ENCODE results near the gene HIC1.
A peak's percentile ranks its signal among the peaks of the same experiment; 100 is the strongest.

The HIC1 gene

GRCh38 chr17:2030779-2031163 is 24.1 kb upstream of the HIC1 start:
- H3K4ac ChIP-seq (ENCODE audit: low read depth in 1 of 2, low read length in 2 of 2): peak overlapping the region in 1 of 2 experiments; percentile 56
- no peak overlapping the region for H4K91ac ChIP-seq (ENCODE audit: low read length)
- no peak overlapping the region for H2AFZ ChIP-seq (ENCODE audit: low read depth, low read length)
- H2BK12ac ChIP-seq (ENCODE audit: low read length in 2 of 2): peak overlapping the region in 1 of 2 experiments; percentile 61
- H2AK5ac ChIP-seq (ENCODE audit: low read length, severe bottlenecking): peak overlapping the region; percentile 32
- no peak overlapping the region for H2BK5ac ChIP-seq (ENCODE audit: low read depth, low read length, poor library complexity, severe bottlenecking)
- no peaks in the 10 kb centered on the region for H3K9me3 ChIP-seq (ENCODE audit: control insufficient read depth, low read length)
- H3K36me3 ChIP-seq (ENCODE audit: control insufficient read depth in 1 of 2, insufficient read depth in 2 of 2, low read depth in 1 of 2, low read length in 2 of 2): peaks cover 13 to 14% of the 10 kb centered on the region in 2 experiments
- peaks cover 25% of the 10 kb centered on the region for H3K79me1 ChIP-seq (replicated peaks; ENCODE audit: low read length, poor library complexity, severe bottlenecking)
- no peak overlapping the region for H3K27ac ChIP-seq (ENCODE audit: low read length, poor library complexity, severe bottlenecking)
- H2BK120ac ChIP-seq (ENCODE audit: low read depth, low read length): no peak overlapping the region
- WGBS: 33% methylated on average over 10 of the region's 10 CpGs
- no peak overlapping the region for H2BK15ac ChIP-seq (ENCODE audit: low read depth, poor library complexity, severe bottlenecking)
- H3K23ac ChIP-seq (ENCODE audit: low read length in 2 of 2): no peak overlapping the region
- peaks cover 19 to 26% of the 10 kb centered on the region in 2 experiments for H3K27me3 ChIP-seq (ENCODE audit: control insufficient read depth in 1 of 2, insufficient read depth in 1 of 2, low read length in 2 of 2)
- peak overlapping the region; percentile 69 for H3K4me2 ChIP-seq (ENCODE audit: low read length, poor library complexity, severe bottlenecking)
- peaks cover 34% of the 10 kb centered on the region for H3K4me1 ChIP-seq (ENCODE audit: control insufficient read depth, insufficient read depth, low read depth, low read length)
- H3K9ac ChIP-seq (ENCODE audit: low read length): peak overlapping the region; percentile 90
- peak overlapping the region; percentile 17 to 91 for H3K4me3 ChIP-seq (ENCODE audit: insufficient read depth in 1 of 2, low read depth in 1 of 2, low read length in 2 of 2)
- H3K18ac ChIP-seq (ENCODE audit: low read depth in 1 of 2, low read length in 2 of 2): peak overlapping the region in 1 of 2 experiments; percentile 44
- H3K14ac ChIP-seq (ENCODE audit: low read length in 2 of 2): no peak overlapping the region
- H4K8ac ChIP-seq (ENCODE audit: low read length): peak overlapping the region; percentile 19
- no peak for DNase-seq

GRCh38 chr17:2033153-2033552 is 21.8 kb upstream of the HIC1 start:
- no peak for DNase-seq
- no peak overlapping the region for H3K4ac ChIP-seq (ENCODE audit: low read depth in 1 of 2, low read length in 2 of 2)
- no peaks in the 10 kb centered on the region for H3K9me3 ChIP-seq (ENCODE audit: control insufficient read depth, low read length)
- peaks cover 26% of the 10 kb centered on the region for H3K79me1 ChIP-seq (replicated peaks; ENCODE audit: low read length, poor library complexity, severe bottlenecking)
- H3K27me3 ChIP-seq (ENCODE audit: control insufficient read depth in 1 of 2, insufficient read depth in 1 of 2, low read length in 2 of 2): peaks cover 8 to 9% of the 10 kb centered on the region in 2 experiments
- no peak overlapping the region for H3K14ac ChIP-seq (ENCODE audit: low read length in 2 of 2)
- no peak overlapping the region for H3K23ac ChIP-seq (ENCODE audit: low read length in 2 of 2)
- no peak overlapping the region for H4K91ac ChIP-seq (ENCODE audit: low read length)
- no peak overlapping the region for H4K8ac ChIP-seq (ENCODE audit: low read length)
- no peak overlapping the region for H2AFZ ChIP-seq (ENCODE audit: low read depth, low read length)
- H3K4me3 ChIP-seq (ENCODE audit: insufficient read depth in 1 of 2, low read depth in 1 of 2, low read length in 2 of 2): no peak overlapping the region
- no peak overlapping the region for H2BK15ac ChIP-seq (ENCODE audit: low read depth, poor library complexity, severe bottlenecking)
- no peak overlapping the region for H2BK5ac ChIP-seq (ENCODE audit: low read depth, low read length, poor library complexity, severe bottlenecking)
- no peak overlapping the region for H2BK120ac ChIP-seq (ENCODE audit: low read depth, low read length)
- no peak overlapping the region for H3K18ac ChIP-seq (ENCODE audit: low read depth in 1 of 2, low read length in 2 of 2)
- WGBS: 92% methylated on average over 7 of the region's 7 CpGs
- no peak overlapping the region for H3K27ac ChIP-seq (ENCODE audit: low read length, poor library complexity, severe bottlenecking)
- H3K36me3 ChIP-seq (ENCODE audit: control insufficient read depth in 1 of 2, insufficient read depth in 2 of 2, low read depth in 1 of 2, low read length in 2 of 2): peaks cover 35 to 37% of the 10 kb centered on the region in 2 experiments
- no peak overlapping the region for H3K9ac ChIP-seq (ENCODE audit: low read length)
- H3K4me2 ChIP-seq (ENCODE audit: low read length, poor library complexity, severe bottlenecking): no peak overlapping the region
- no peak overlapping the region for H2AK5ac ChIP-seq (ENCODE audit: low read length, severe bottlenecking)
- H2BK12ac ChIP-seq (ENCODE audit: low read length in 2 of 2): no peak overlapping the region
- peaks cover 33% of the 10 kb centered on the region for H3K4me1 ChIP-seq (ENCODE audit: control insufficient read depth, insufficient read depth, low read depth, low read length)

GRCh38 chr17:2034157-2034556 is 20.7 kb upstream of the HIC1 start:
- Histone ChIP-seq H2BK120ac (ENCODE audit: low read depth, low read length) (no peak overlapping the region), H3K23ac (ENCODE audit: low read length in 2 of 2) (no peak overlapping the region), H3K4ac (ENCODE audit: low read depth in 1 of 2, low read length in 2 of 2) (no peak overlapping the region), H2BK12ac (ENCODE audit: low read length in 2 of 2) (no peak overlapping the region), H4K8ac (ENCODE audit: low read length) (no peak overlapping the region), H3K4me1 (ENCODE audit: control insufficient read depth, insufficient read depth, low read depth, low read length) (peaks cover 27% of the 10 kb centered on the region), H3K36me3 (ENCODE audit: control insufficient read depth in 1 of 2, insufficient read depth in 2 of 2, low read depth in 1 of 2, low read length in 2 of 2) (peaks cover 39 to 44% of the 10 kb centered on the region in 2 experiments), H3K4me3 (ENCODE audit: insufficient read depth in 1 of 2, low read depth in 1 of 2, low read length in 2 of 2) (no peak overlapping the region), H3K14ac (ENCODE audit: low read length in 2 of 2) (no peak overlapping the region), H4K91ac (ENCODE audit: low read length) (no peak overlapping the region), H3K9ac (ENCODE audit: low read length) (no peak overlapping the region), H3K27ac (ENCODE audit: low read length, poor library complexity, severe bottlenecking) (no peak overlapping the region), H2BK15ac (ENCODE audit: low read depth, poor library complexity, severe bottlenecking) (no peak overlapping the region), H3K4me2 (ENCODE audit: low read length, poor library complexity, severe bottlenecking) (no peak overlapping the region), H3K79me1 (replicated peaks; ENCODE audit: low read length, poor library complexity, severe bottlenecking) (peaks cover 26% of the 10 kb centered on the region), H3K27me3 (ENCODE audit: control insufficient read depth in 1 of 2, insufficient read depth in 1 of 2, low read length in 2 of 2) (no peaks in the 10 kb centered on the region), H3K18ac (ENCODE audit: low read depth in 1 of 2, low read length in 2 of 2) (no peak overlapping the region), H3K9me3 (ENCODE audit: control insufficient read depth, low read length) (no peaks in the 10 kb centered on the region), H2AK5ac (ENCODE audit: low read length, severe bottlenecking) (no peak overlapping the region), H2AFZ (ENCODE audit: low read depth, low read length) (no peak overlapping the region), H2BK5ac (ENCODE audit: low read depth, low read length, poor library complexity, severe bottlenecking) (no peak overlapping the region)
- WGBS: 100% methylated on average over 1 of the region's 7 CpGs
- no peak for DNase-seq

GRCh38 chr17:2034806-2035540 is 19.9 kb upstream of the HIC1 start:
- Histone ChIP-seq H3K9ac (ENCODE audit: low read length) (no peak overlapping the region), H3K4me3 (ENCODE audit: insufficient read depth in 1 of 2, low read depth in 1 of 2, low read length in 2 of 2) (no peak overlapping the region), H3K79me1 (replicated peaks; ENCODE audit: low read length, poor library complexity, severe bottlenecking) (peaks cover 26% of the 10 kb centered on the region), H3K14ac (ENCODE audit: low read length in 2 of 2) (no peak overlapping the region), H3K27me3 (ENCODE audit: control insufficient read depth in 1 of 2, insufficient read depth in 1 of 2, low read length in 2 of 2) (no peaks in the 10 kb centered on the region), H2AFZ (ENCODE audit: low read depth, low read length) (no peak overlapping the region), H4K8ac (ENCODE audit: low read length) (no peak overlapping the region), H4K91ac (ENCODE audit: low read length) (no peak overlapping the region), H3K18ac (ENCODE audit: low read depth in 1 of 2, low read length in 2 of 2) (no peak overlapping the region), H2BK15ac (ENCODE audit: low read depth, poor library complexity, severe bottlenecking) (no peak overlapping the region), H2AK5ac (ENCODE audit: low read length, severe bottlenecking) (no peak overlapping the region), H2BK12ac (ENCODE audit: low read length in 2 of 2) (no peak overlapping the region), H3K9me3 (ENCODE audit: control insufficient read depth, low read length) (no peaks in the 10 kb centered on the region), H3K4me2 (ENCODE audit: low read length, poor library complexity, severe bottlenecking) (no peak overlapping the region), H3K4me1 (ENCODE audit: control insufficient read depth, insufficient read depth, low read depth, low read length) (peaks cover 24% of the 10 kb centered on the region), H2BK5ac (ENCODE audit: low read depth, low read length, poor library complexity, severe bottlenecking) (no peak overlapping the region), H3K4ac (ENCODE audit: low read depth in 1 of 2, low read length in 2 of 2) (no peak overlapping the region), H3K27ac (ENCODE audit: low read length, poor library complexity, severe bottlenecking) (no peak overlapping the region), H2BK120ac (ENCODE audit: low read depth, low read length) (no peak overlapping the region), H3K36me3 (ENCODE audit: control insufficient read depth in 1 of 2, insufficient read depth in 2 of 2, low read depth in 1 of 2, low read length in 2 of 2) (peaks cover 39 to 48% of the 10 kb centered on the region in 2 experiments), H3K23ac (ENCODE audit: low read length in 2 of 2) (no peak overlapping the region)
- 65% methylated on average over 4 of the region's 9 CpGs for WGBS
- DNase-seq: no peak

All from mesenchymal stem cell (in vitro differentiated cells and primary cell).